SK-N-MC (cell line): Measurements from ENCODE around the gene SET.
"Not testable (repeated sequence)": the region's sequence is repeated elsewhere in the genome, so short reads cannot be mapped to it uniquely, and the experiment has no call there.

Experiments
- DNase-seq: peaks from one replicate; pipeline ENCODE4 v3.0.0-alpha.2; 2011; ENCODE audit warnings: low read depth, low spot score
- H3K27ac ChIP-seq: fragments of 200-600 bp; sonication (generic); 2 replicates; pipeline ENCODE4 v1.5.1; 2016; ENCODE audit warnings: mixed run types
- H3K36me3 ChIP-seq: fragments of 200-600 bp; sonication (generic); 2 replicates; pipeline ENCODE4 v1.6.1; 2017; ENCODE audit warnings: antibody characterized with exemption, low read length, mixed read lengths; ENCODE audit not compliant: insufficient read depth
- H3K4me3 ChIP-seq: fragments of 200-600 bp; sonication (generic); 2 replicates; pipeline ENCODE4 v1.5.1; 2016
- H3K9ac ChIP-seq: fragments of 200-600 bp; sonication (generic); 2 replicates; pipeline ENCODE4 v1.8.0; 2017; ENCODE audit warnings: mixed run types, mixed read lengths; ENCODE audit not compliant: insufficient read length
- H3K9me3 ChIP-seq: fragments of 200-600 bp; sonication (generic); 2 replicates; pipeline ENCODE4 v1.6.1; 2017; ENCODE audit warnings: low read depth, mild to moderate bottlenecking, antibody characterized with exemption, low read length, moderate library complexity, mixed read lengths
- EZH2 ChIP-seq: fragments of 200-600 bp; sonication (generic); IDR thresholded peaks from one replicate; pipeline ENCODE4 v1.6.1; 2017; ENCODE audit warnings: antibody characterized with exemption
- FOXP2 ChIP-seq: optimal IDR thresholded peaks from 2 replicates; pipeline ENCODE3; 2011; ENCODE audit warnings: mild to moderate bottlenecking, moderate library complexity; ENCODE audit not compliant: insufficient read depth; ENCODE audit errors: extremely low read length, control extremely low read depth
- POLR2AphosphoS5 ChIP-seq: IDR thresholded peaks from 2 replicates; pipeline ENCODE4 v1.6.1; 2012; ENCODE audit warnings: mild to moderate bottlenecking, low read depth, low read length, borderline replicate concordance

SET gene

GRCh38 chr9:128688501-128689292 lies at the start of gene SET:
SET (plus strand) TSS chr9:128689222; CDS start chr9:128689583, 361 bp downstream.
- peak within 1 kb of the TSS; percentile 96 for H3K27ac ChIP-seq
- peak within 1 kb of the TSS; percentile 92 for H3K9ac ChIP-seq
- H3K36me3 ChIP-seq: peaks cover 35% of the 10 kb centered on the region
- peak within 1 kb of the TSS; percentile 91 for H3K4me3 ChIP-seq
- no peaks in the 10 kb centered on the region for H3K9me3 ChIP-seq
- peak; percentile 32; the same call in 1 of the 2 replicates for TF ChIP-seq POLR2AphosphoS5
- no peak for TF ChIP-seq EZH2
- DNase-seq: no peak

GRCh38 chr9:128640603-128641002 lies 48.4 kb upstream of the SET start:
- no peak overlapping the region for H3K27ac ChIP-seq
- no peak for TF ChIP-seq FOXP2
- no peak for TF ChIP-seq POLR2AphosphoS5
- no peak for TF ChIP-seq EZH2
- H3K9ac ChIP-seq: no peak overlapping the region
- H3K9me3 ChIP-seq: no peaks in the 10 kb centered on the region
- H3K36me3 ChIP-seq: peaks cover 40% of the 10 kb centered on the region
- H3K4me3 ChIP-seq: no peak overlapping the region
- DNase-seq: no peak

GRCh38 chr9:128642675-128643245 lies 46.3 kb upstream of the SET start:
- H3K9me3 ChIP-seq: no peaks in the 10 kb centered on the region
- H3K4me3 ChIP-seq: no peak overlapping the region
- peaks cover 20% of the 10 kb centered on the region for H3K36me3 ChIP-seq
- peak overlapping the region; percentile 60; the same call in 1 of the 2 replicates for H3K27ac ChIP-seq
- no peak for DNase-seq
- TF ChIP-seq EZH2: no peak
- TF ChIP-seq FOXP2: no peak
- no peak for TF ChIP-seq POLR2AphosphoS5
- H3K9ac ChIP-seq: peak overlapping the region; percentile 53

GRCh38 chr9:128643519-128644300 lies 45.3 kb upstream of the SET start:
- no peak overlapping the region for H3K4me3 ChIP-seq
- no peak overlapping the region for H3K9ac ChIP-seq
- no peaks in the 10 kb centered on the region for H3K9me3 ChIP-seq
- no peak for DNase-seq
- no peak overlapping the region for H3K27ac ChIP-seq
- peaks cover 16% of the 10 kb centered on the region for H3K36me3 ChIP-seq
- TF ChIP-seq POLR2AphosphoS5: no peak
- no peak for TF ChIP-seq FOXP2
- no peak for TF ChIP-seq EZH2

- H3K9ac ChIP-seq, H3K4me3 ChIP-seq, H3K36me3 ChIP-seq, H3K27ac ChIP-seq, H3K9me3 ChIP-seq, DNase-seq: not testable (repeated sequence)
Measured at GRCh38 chr9:128648206-128648605, 40.8 kb upstream of the SET start.

- TF ChIP-seq FOXP2 (no peak), EZH2 (no peak), POLR2AphosphoS5 (no peak)
- no peak overlapping the region for H3K4me3 ChIP-seq
- H3K9ac ChIP-seq: no peak overlapping the region
Measured at GRCh38 chr9:128651798-128652197, 37.2 kb upstream of the SET start.

GRCh38 chr9:128653908-128654307 lies 35.1 kb upstream of the SET start:
- no peak overlapping the region for H3K27ac ChIP-seq
- no peak overlapping the region for H3K9ac ChIP-seq
- peaks cover 3% of the 10 kb centered on the region; the same call in 1 of the 2 replicates for H3K36me3 ChIP-seq
- H3K9me3 ChIP-seq: no peaks in the 10 kb centered on the region
- TF ChIP-seq POLR2AphosphoS5 (no peak), FOXP2 (no peak), EZH2 (no peak)
- H3K4me3 ChIP-seq: no peak overlapping the region
- DNase-seq: no peak

More at GRCh38 chr9:128651798-128652197, 37.2 kb upstream of the SET start:
- Histone ChIP-seq H3K36me3 (peaks cover 3% of the 10 kb centered on the region; the same call in 1 of the 2 replicates), H3K27ac (no peak overlapping the region), H3K9me3 (no peaks in the 10 kb centered on the region)
- no peak for DNase-seq

- no peaks in the 10 kb centered on the region for H3K9me3 ChIP-seq
- H3K4me3 ChIP-seq: no peak overlapping the region
- no peak for DNase-seq
- 0 out of 2 replicates have a peak overlapping the region, but pooled peaks have one; percentile 9 for H3K27ac ChIP-seq
- TF ChIP-seq EZH2 (no peak), FOXP2 (no peak), POLR2AphosphoS5 (no peak)
- H3K36me3 ChIP-seq: peaks cover 3% of the 10 kb centered on the region; the same call in 1 of the 2 replicates
- no peak overlapping the region for H3K9ac ChIP-seq
Measured at GRCh38 chr9:128654481-128654880, 34.5 kb upstream of the SET start.
